Parathyroid adenoma (tissue), 2 donors: Measurements from ENCODE around the gene TNPO1.

Experiments used
- H2AFZ ChIP-seq: fragments of 300-600 bp; sonication (generic); one replicate; pipeline ENCODE4 v1.7.0; 2017; ENCODE audit warnings: antibody characterized with exemption, mild to moderate bottlenecking
- H3K27ac ChIP-seq: fragments of 300-600 bp; sonication (generic); one replicate; pipeline ENCODE4 v1.7.0; 2017
- H3K27me3 ChIP-seq: fragments of 300-600 bp; sonication (generic); one replicate; pipeline ENCODE4 v1.7.0; 2017; ENCODE audit warnings: low read length; ENCODE audit not compliant: control insufficient read depth, insufficient read depth
- H3K36me3 ChIP-seq: fragments of 300-600 bp; sonication (generic); one replicate; pipeline ENCODE4 v1.7.0; 2017; ENCODE audit warnings: low read length; ENCODE audit not compliant: control insufficient read depth, insufficient read depth
- H3K4me1 ChIP-seq: fragments of 300-600 bp; sonication (generic); one replicate; pipeline ENCODE4 v1.7.0; 2017; ENCODE audit warnings: control low read depth
- H3K4me2 ChIP-seq: fragments of 300-600 bp; sonication (generic); one replicate; pipeline ENCODE4 v1.7.0; 2017; ENCODE audit warnings: low read length
- H3K4me3 ChIP-seq: fragments of 300-600 bp; sonication (generic); one replicate; pipeline ENCODE4 v1.7.0; 2017; ENCODE audit warnings: low read depth, low read length
- H3K79me2 ChIP-seq: fragments of 300-600 bp; sonication (generic); one replicate; pipeline ENCODE4 v1.7.0; 2017; ENCODE audit warnings: control low read depth
- H3K9ac ChIP-seq: fragments of 300-600 bp; sonication (generic); one replicate; pipeline ENCODE4 v1.7.0; 2017; ENCODE audit warnings: mild to moderate bottlenecking
- H3K9me3 ChIP-seq: fragments of 300-600 bp; sonication (generic); one replicate; pipeline ENCODE4 v1.7.0; 2017; ENCODE audit warnings: low read length; ENCODE audit not compliant: control insufficient read depth
- CTCF ChIP-seq: fragments of 300-600 bp; sonication (generic); IDR thresholded peaks from one replicate; pipeline ENCODE4 v1.7.0; 2017; ENCODE audit warnings: antibody characterized with exemption, mild to moderate bottlenecking
- donor health status: primary hyperparathyroidism.

TNPO1 gene

GRCh38 chr5:72779520-72779919, 36.9 kb upstream of the TNPO1 start:
- no peak overlapping the region for H2AFZ ChIP-seq
- H3K27me3 ChIP-seq = no peaks in the 10 kb centered on the region
- no peak for TF ChIP-seq CTCF
- no peaks in the 10 kb centered on the region for H3K36me3 ChIP-seq
- no peak overlapping the region for H3K27ac ChIP-seq
- H3K4me1 ChIP-seq = no peaks in the 10 kb centered on the region
- no peak overlapping the region for H3K4me3 ChIP-seq
- H3K4me2 ChIP-seq = no peak overlapping the region
- no peaks in the 10 kb centered on the region for H3K79me2 ChIP-seq
- H3K9ac ChIP-seq = no peak overlapping the region
- H3K9me3 ChIP-seq = no peaks in the 10 kb centered on the region

- TF ChIP-seq CTCF = no peak
- Histone ChIP-seq H3K79me2 (no peaks in the 10 kb centered on the region), H2AFZ (no peak overlapping the region), H3K9me3 (no peaks in the 10 kb centered on the region), H3K4me2 (no peak overlapping the region), H3K27me3 (no peaks in the 10 kb centered on the region), H3K9ac (no peak overlapping the region), H3K4me3 (no peak overlapping the region), H3K4me1 (no peaks in the 10 kb centered on the region), H3K36me3 (no peaks in the 10 kb centered on the region), H3K27ac (no peak overlapping the region)
Measured at GRCh38 chr5:72783354-72783753, 33.1 kb upstream of the TNPO1 start.

DNA sequence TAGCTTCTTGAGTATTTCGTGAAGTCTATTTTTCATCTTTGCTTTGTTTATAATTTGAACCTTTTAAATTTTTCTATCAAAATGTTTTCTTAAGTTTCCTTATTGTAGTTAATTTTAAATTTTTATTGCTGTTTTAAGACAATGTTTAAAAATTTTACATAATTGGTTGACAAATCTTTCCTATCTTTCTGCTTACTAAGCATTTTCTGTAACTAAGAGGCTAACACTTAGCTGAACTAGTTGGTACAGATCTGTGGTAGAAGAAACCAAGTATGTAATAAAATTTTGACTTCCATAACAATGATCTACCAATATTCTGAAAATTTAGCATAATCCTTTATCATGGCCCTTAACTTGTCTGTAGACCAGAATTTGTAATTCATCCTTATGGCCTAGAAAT, 32.3 kb upstream of the TNPO1 start:
- TF ChIP-seq CTCF = no peak
- H3K27me3 ChIP-seq = no peaks in the 10 kb centered on the region
- H3K79me2 ChIP-seq = no peaks in the 10 kb centered on the region
- H3K9ac ChIP-seq = no peak overlapping the region
- H3K36me3 ChIP-seq = no peaks in the 10 kb centered on the region
- no peak overlapping the region for H2AFZ ChIP-seq
- H3K9me3 ChIP-seq = no peaks in the 10 kb centered on the region
- H3K4me2 ChIP-seq = no peak overlapping the region
- H3K27ac ChIP-seq = no peak overlapping the region
- no peak overlapping the region for H3K4me3 ChIP-seq
- H3K4me1 ChIP-seq = no peaks in the 10 kb centered on the region

DNA sequence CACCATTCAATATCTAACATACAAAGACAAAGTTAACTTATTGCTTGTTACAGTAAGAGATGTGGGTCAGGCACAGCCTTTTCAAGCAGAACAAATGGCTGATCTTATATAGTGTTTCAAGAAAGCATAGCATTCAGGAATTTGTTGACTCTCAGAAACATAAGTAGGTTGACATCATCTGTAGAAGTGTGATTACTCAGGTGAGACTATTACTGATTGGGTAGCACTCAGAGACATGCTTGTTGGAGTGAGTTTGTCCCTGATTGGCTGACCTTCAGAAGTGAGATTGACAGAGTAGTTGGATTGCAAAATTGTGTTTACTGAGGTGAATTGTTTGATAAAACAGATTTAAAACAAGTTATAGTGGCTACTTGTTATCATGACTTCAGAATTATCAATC, 30.7 kb upstream of the TNPO1 start:
- no peak overlapping the region for H3K4me3 ChIP-seq
- no peak overlapping the region for H3K4me2 ChIP-seq
- H3K27ac ChIP-seq = no peak overlapping the region
- H3K36me3 ChIP-seq = no peaks in the 10 kb centered on the region
- no peaks in the 10 kb centered on the region for H3K79me2 ChIP-seq
- no peaks in the 10 kb centered on the region for H3K4me1 ChIP-seq
- no peak for TF ChIP-seq CTCF
- no peak overlapping the region for H3K9ac ChIP-seq
- no peaks in the 10 kb centered on the region for H3K27me3 ChIP-seq
- H3K9me3 ChIP-seq = no peaks in the 10 kb centered on the region
- H2AFZ ChIP-seq = no peak overlapping the region

GRCh38 chr5:72786676-72787075, 29.8 kb upstream of the TNPO1 start:
- no peak overlapping the region for H3K4me3 ChIP-seq
- H3K27me3 ChIP-seq = no peaks in the 10 kb centered on the region
- no peak overlapping the region for H3K4me2 ChIP-seq
- no peaks in the 10 kb centered on the region for H3K4me1 ChIP-seq
- TF ChIP-seq CTCF = no peak
- H3K27ac ChIP-seq = no peak overlapping the region
- no peaks in the 10 kb centered on the region for H3K36me3 ChIP-seq
- H3K79me2 ChIP-seq = no peaks in the 10 kb centered on the region
- H2AFZ ChIP-seq = no peak overlapping the region
- H3K9me3 ChIP-seq = no peaks in the 10 kb centered on the region
- no peak overlapping the region for H3K9ac ChIP-seq
